Stimulated activated naive CD8-positive, alpha-beta T cell treated with anti-CD3 and anti-CD28 coated beads, Interleukin-15, amount 100 ng/mL, for 72 hours (primary cell): Measurements from ENCODE around the gene GKN2.

Source experiments
- ATAC-seq: fragments of 150-1000 bp; cut with Tn5 transposase; 2 replicates; pipeline ENCODE4 v1.10.0; 2021; ENCODE audit warnings: mild to moderate bottlenecking, moderate library complexity
- DNase-seq, 2 donors: peaks; one replicate each; pipeline ENCODE4 v3.0.0; 2021 to 2022
- H3K27ac Mint-ChIP-seq, 2 donors: one replicate each; pipeline ENCODE4 v1.8.0; 2022; ENCODE audit warnings: mild to moderate bottlenecking in 2 of 2, mixed read lengths in 2 of 2, moderate library complexity in 2 of 2
- H3K27me3 Mint-ChIP-seq: one replicate; pipeline ENCODE4 v1.8.0; 2022; ENCODE audit warnings: mixed read lengths
- H3K4me1 Mint-ChIP-seq: one replicate; pipeline ENCODE4 v1.8.0; 2022; ENCODE audit warnings: mild to moderate bottlenecking, mixed read lengths
- H3K4me3 Mint-ChIP-seq, 2 donors: one replicate each; pipeline ENCODE4 v1.8.0; 2022; ENCODE audit warnings: mild to moderate bottlenecking in 2 of 2, mixed read lengths in 2 of 2, moderate library complexity in 1 of 2
- H3K9me3 Mint-ChIP-seq, 2 donors: one replicate each; pipeline ENCODE4 v1.8.0; 2022; ENCODE audit warnings: mixed read lengths in 2 of 2

The GKN2 gene

GRCh38 chr2:68952887-68953521, at the start of gene GKN2:
Gene GKN2, minus strand, starts transcription at chr2:68952893. Its CDS starts 32 bp downstream, at chr2:68952861.
- no peaks in the 10 kb centered on the region for H3K4me1 Mint-ChIP-seq
- DNase-seq = no peak
- peak within 1 kb of the TSS in 1 of 2 donors; percentile 28 for H3K27ac Mint-ChIP-seq
- peaks cover 4 to 7% of the 10 kb centered on the region in 2 donors for H3K9me3 Mint-ChIP-seq
- H3K4me3 Mint-ChIP-seq = no peak within 1 kb of the TSS
- H3K27me3 Mint-ChIP-seq = peaks cover 15% of the 10 kb centered on the region
- no peak for ATAC-seq

- ATAC-seq (no peak), DNase-seq (no peak)
- Mint-ChIP-seq H3K27ac (no peak overlapping the region), H3K4me3 (no peak overlapping the region), H3K27me3 (peaks cover 36% of the 10 kb centered on the region), H3K4me1 (no peaks in the 10 kb centered on the region), H3K9me3 (peaks cover 18 to 21% of the 10 kb centered on the region in 2 donors)
Observed at GRCh38 chr2:69001879-69002278, 49.2 kb upstream of the GKN2 start.

- Mint-ChIP-seq H3K4me1 (no peaks in the 10 kb centered on the region), H3K27ac (no peak overlapping the region), H3K4me3 (no peak overlapping the region), H3K9me3 (peaks cover 10 to 11% of the 10 kb centered on the region in 2 donors), H3K27me3 (peaks cover 29% of the 10 kb centered on the region)
- no peak for ATAC-seq
- no peak for DNase-seq
Observed at GRCh38 chr2:68997401-68997800, 44.7 kb upstream of the GKN2 start.

- Mint-ChIP-seq H3K4me3 (no peak overlapping the region), H3K4me1 (no peaks in the 10 kb centered on the region), H3K27ac (no peak overlapping the region), H3K27me3 (peaks cover 17% of the 10 kb centered on the region), H3K9me3 (no peaks in the 10 kb centered on the region)
- ATAC-seq (no peak), DNase-seq (no peak)
Observed at GRCh38 chr2:68995916-68996315, 43.2 kb upstream of the GKN2 start.

- Mint-ChIP-seq H3K9me3 (no peaks in the 10 kb centered on the region), H3K4me3 (no peak overlapping the region), H3K27me3 (peaks cover 25% of the 10 kb centered on the region), H3K4me1 (no peaks in the 10 kb centered on the region), H3K27ac (no peak overlapping the region)
- DNase-seq = no peak
- ATAC-seq = no peak
Observed at GRCh38 chr2:68994864-68995263, 42.2 kb upstream of the GKN2 start.

GRCh38 chr2:68993660-68994059, 41.0 kb upstream of the GKN2 start:
- DNase-seq (no peak), ATAC-seq (no peak)
- no peaks in the 10 kb centered on the region for H3K9me3 Mint-ChIP-seq
- peaks cover 26% of the 10 kb centered on the region for H3K27me3 Mint-ChIP-seq
- H3K4me3 Mint-ChIP-seq = no peak overlapping the region
- H3K27ac Mint-ChIP-seq = no peak overlapping the region
- no peaks in the 10 kb centered on the region for H3K4me1 Mint-ChIP-seq

GRCh38 chr2:68992933-68993332, 40.2 kb upstream of the GKN2 start:
- Mint-ChIP-seq H3K27me3 (peaks cover 20% of the 10 kb centered on the region), H3K4me3 (no peak overlapping the region)
- DNase-seq = no peak

GRCh38 chr2:68992341-68992740, 39.6 kb upstream of the GKN2 start:
- Mint-ChIP-seq H3K9me3 (no peaks in the 10 kb centered on the region), H3K4me3 (no peak overlapping the region), H3K4me1 (no peaks in the 10 kb centered on the region), H3K27me3 (peaks cover 20% of the 10 kb centered on the region), H3K27ac (no peak overlapping the region)
- no peak for ATAC-seq
- DNase-seq = no peak

More at GRCh38 chr2:68992933-68993332, 40.2 kb upstream of the GKN2 start:
- ATAC-seq = no peak
- Mint-ChIP-seq H3K4me1 (no peaks in the 10 kb centered on the region), H3K27ac (no peak overlapping the region), H3K9me3 (no peaks in the 10 kb centered on the region)

GRCh38 chr2:68989035-68989434, 36.3 kb upstream of the GKN2 start:
- peaks cover 13% of the 10 kb centered on the region for H3K27me3 Mint-ChIP-seq

GRCh38 chr2:68987021-68987503, 34.4 kb upstream of the GKN2 start:
- no peak for ATAC-seq
- no peaks in the 10 kb centered on the region for H3K4me1 Mint-ChIP-seq

More at GRCh38 chr2:68989035-68989434, 36.3 kb upstream of the GKN2 start:
- no peak for ATAC-seq
- Mint-ChIP-seq H3K27ac (no peak overlapping the region), H3K4me1 (no peaks in the 10 kb centered on the region), H3K9me3 (no peaks in the 10 kb centered on the region), H3K4me3 (no peak overlapping the region)
- no peak for DNase-seq

GRCh38 chr2:68980956-68981355, 28.3 kb upstream of the GKN2 start:
- no peak for DNase-seq
- no peaks in the 10 kb centered on the region for H3K4me1 Mint-ChIP-seq
- no peak for ATAC-seq
- H3K27ac Mint-ChIP-seq = no peak overlapping the region
- H3K9me3 Mint-ChIP-seq = no peaks in the 10 kb centered on the region
- no peak overlapping the region for H3K4me3 Mint-ChIP-seq
- H3K27me3 Mint-ChIP-seq = peaks cover 33% of the 10 kb centered on the region

More at GRCh38 chr2:68987021-68987503, 34.4 kb upstream of the GKN2 start:
- DNase-seq = no peak
- Mint-ChIP-seq H3K4me3 (no peak overlapping the region), H3K9me3 (no peaks in the 10 kb centered on the region), H3K27ac (no peak overlapping the region), H3K27me3 (peaks cover 13% of the 10 kb centered on the region)

GRCh38 chr2:68978098-68978497, 25.4 kb upstream of the GKN2 start:
- Mint-ChIP-seq H3K27me3 (peaks cover 42% of the 10 kb centered on the region), H3K4me1 (no peaks in the 10 kb centered on the region), H3K4me3 (no peak overlapping the region), H3K9me3 (no peaks in the 10 kb centered on the region), H3K27ac (no peak overlapping the region)
- ATAC-seq (no peak), DNase-seq (no peak)

GRCh38 chr2:68977453-68977852, 24.8 kb upstream of the GKN2 start:
- no peak for DNase-seq
- H3K27me3 Mint-ChIP-seq = peaks cover 42% of the 10 kb centered on the region
- H3K4me3 Mint-ChIP-seq = no peak overlapping the region
- no peaks in the 10 kb centered on the region for H3K4me1 Mint-ChIP-seq
- no peak for ATAC-seq
- H3K27ac Mint-ChIP-seq = no peak overlapping the region
- no peaks in the 10 kb centered on the region for H3K9me3 Mint-ChIP-seq

- ATAC-seq = no peak
- no peaks in the 10 kb centered on the region for H3K4me1 Mint-ChIP-seq
- peaks cover 33% of the 10 kb centered on the region for H3K27me3 Mint-ChIP-seq
- no peak overlapping the region for H3K4me3 Mint-ChIP-seq
- H3K9me3 Mint-ChIP-seq = no peaks in the 10 kb centered on the region
- DNase-seq = no peak
- no peak overlapping the region for H3K27ac Mint-ChIP-seq
Observed at GRCh38 chr2:68975844-68976243, 23.2 kb upstream of the GKN2 start.

GRCh38 chr2:68974946-68975665, 22.4 kb upstream of the GKN2 start:
- Mint-ChIP-seq H3K27ac (no peak overlapping the region), H3K27me3 (peaks cover 33% of the 10 kb centered on the region)

GRCh38 chr2:68974251-68974650, 21.6 kb upstream of the GKN2 start, which contains the start of gene GKN1:
Gene GKN1, plus strand, starts transcription at chr2:68974636. Its CDS starts 42 bp downstream, at chr2:68974678.
- H3K9me3 Mint-ChIP-seq = no peaks in the 10 kb centered on the region
- H3K4me1 Mint-ChIP-seq = no peaks in the 10 kb centered on the region
- ATAC-seq (no peak), DNase-seq (no peak)
- H3K27ac Mint-ChIP-seq = no peak within 1 kb of the TSS
- H3K27me3 Mint-ChIP-seq = peaks cover 24% of the 10 kb centered on the region
- H3K4me3 Mint-ChIP-seq = no peak within 1 kb of the TSS

More at GRCh38 chr2:68974946-68975665, 22.4 kb upstream of the GKN2 start:
- no peaks in the 10 kb centered on the region for H3K4me1 Mint-ChIP-seq
- no peak overlapping the region for H3K4me3 Mint-ChIP-seq
- H3K9me3 Mint-ChIP-seq = no peaks in the 10 kb centered on the region
- ATAC-seq (no peak), DNase-seq (no peak)
